Right atrium auricular region (tissue), 2 donors: ENCODE results near the gene CEP104. TPM values are rescaled to one million over a fixed set of nuclear protein-coding genes. Genes with fewer than 3 reads are reported as not detected.

Experiments used
- DNase-seq: peaks from one replicate; pipeline ENCODE4 v3.0.0-alpha.2; 2019; ENCODE audit warnings: low spot score
- H3K27ac ChIP-seq, 2 donors: fragments of 200-600 bp; sonication (generic); 1 replicate in 1 of 2; 2 replicates in 1 of 2; pipeline ENCODE4 v1.5.1; 2016 to 2019
- H3K27me3 ChIP-seq, 2 donors: fragments of 200-600 bp; sonication (generic); one replicate each; pipeline versions ENCODE4 v1.5.1 to v1.6.0; 2017 to 2019
- H3K36me3 ChIP-seq: fragments of 200-600 bp; sonication (generic); one replicate; pipeline ENCODE4 v1.5.1; 2016
- H3K4me1 ChIP-seq, 2 donors: fragments of 200-600 bp; sonication (generic); one replicate each; pipeline versions ENCODE4 v1.5.1 to v1.6.0; 2017 to 2019
- H3K4me3 ChIP-seq, 2 donors: fragments of 200-600 bp; sonication (generic); 1 replicate in 1 of 2; 2 replicates in 1 of 2; pipeline ENCODE4 v1.5.1; 2017 to 2019; ENCODE audit warnings: mild to moderate bottlenecking in 1 of 2, moderate library complexity in 1 of 2
- H3K9me3 ChIP-seq, 2 donors: fragments of 200-600 bp; sonication (generic); one replicate each; pipeline ENCODE4 v1.5.1; 2019
- total RNA-seq, 2 donors: library from RNA; depleted of rRNA; stranded (reverse); fragments of >200 nt; gene quantifications; one replicate each; pipeline ENCODE4 v1.1.0, GENCODE V29; 2016
- TF ChIP-seq, protein P1 (sequence below), 2 donors: fragments of 200-600 bp; sonication (generic); IDR thresholded peaks; one replicate each; pipeline ENCODE4 v1.5.1; 2019; ENCODE audit warnings: antibody characterized with exemption in 2 of 2

CEP104 gene
- total RNA-seq, 2 donors from 2014 or later = 21.7 to 25.9 TPM

DNA sequence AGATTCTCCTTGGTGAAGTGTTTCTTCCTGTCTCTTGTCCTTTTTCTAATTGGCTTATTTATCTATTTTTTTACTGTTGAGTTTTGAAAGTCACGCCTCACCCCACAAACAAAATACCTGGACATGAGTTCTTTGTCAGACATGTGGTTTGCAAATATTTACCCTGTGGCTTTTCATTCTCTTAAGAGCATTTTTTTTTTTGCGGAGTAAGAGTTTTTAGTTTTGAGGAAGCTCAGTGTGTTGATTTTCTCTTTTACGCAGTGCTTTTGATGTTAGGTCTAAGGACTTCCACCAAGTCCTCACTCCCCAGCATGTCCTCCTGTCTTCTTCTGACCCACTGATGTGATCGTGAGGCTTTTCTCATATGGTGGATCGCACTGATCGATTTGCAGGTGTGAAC is 7.9 kb upstream of the CEP104 start:
- Histone ChIP-seq H3K36me3 (peaks cover 12% of the 10 kb centered on the region), H3K9me3 (no peaks in the 10 kb centered on the region), H3K4me1 (no peaks in the 10 kb centered on the region), H3K27ac (no peak overlapping the region), H3K4me3 (no peak overlapping the region), H3K27me3 (no peaks in the 10 kb centered on the region)
- no peak for DNase-seq
- TF ChIP-seq, protein P1, sequence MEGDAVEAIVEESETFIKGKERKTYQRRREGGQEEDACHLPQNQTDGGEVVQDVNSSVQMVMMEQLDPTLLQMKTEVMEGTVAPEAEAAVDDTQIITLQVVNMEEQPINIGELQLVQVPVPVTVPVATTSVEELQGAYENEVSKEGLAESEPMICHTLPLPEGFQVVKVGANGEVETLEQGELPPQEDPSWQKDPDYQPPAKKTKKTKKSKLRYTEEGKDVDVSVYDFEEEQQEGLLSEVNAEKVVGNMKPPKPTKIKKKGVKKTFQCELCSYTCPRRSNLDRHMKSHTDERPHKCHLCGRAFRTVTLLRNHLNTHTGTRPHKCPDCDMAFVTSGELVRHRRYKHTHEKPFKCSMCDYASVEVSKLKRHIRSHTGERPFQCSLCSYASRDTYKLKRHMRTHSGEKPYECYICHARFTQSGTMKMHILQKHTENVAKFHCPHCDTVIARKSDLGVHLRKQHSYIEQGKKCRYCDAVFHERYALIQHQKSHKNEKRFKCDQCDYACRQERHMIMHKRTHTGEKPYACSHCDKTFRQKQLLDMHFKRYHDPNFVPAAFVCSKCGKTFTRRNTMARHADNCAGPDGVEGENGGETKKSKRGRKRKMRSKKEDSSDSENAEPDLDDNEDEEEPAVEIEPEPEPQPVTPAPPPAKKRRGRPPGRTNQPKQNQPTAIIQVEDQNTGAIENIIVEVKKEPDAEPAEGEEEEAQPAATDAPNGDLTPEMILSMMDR (IDR thresholded peaks at IDR 0.05) = no peak

GRCh38 chr1:3863231-3863935 is 6.4 kb upstream of the CEP104 start:
- no peak for DNase-seq
- H3K27ac ChIP-seq = no peak overlapping the region
- no peak overlapping the region for H3K4me3 ChIP-seq
- TF ChIP-seq, protein P1 (IDR thresholded peaks at IDR 0.05) = no peak
- no peaks in the 10 kb centered on the region for H3K9me3 ChIP-seq
- H3K27me3 ChIP-seq = no peaks in the 10 kb centered on the region
- H3K36me3 ChIP-seq = peaks cover 5% of the 10 kb centered on the region
- peaks cover 0 to under 1% of the 10 kb centered on the region in 2 donors for H3K4me1 ChIP-seq

DNA sequence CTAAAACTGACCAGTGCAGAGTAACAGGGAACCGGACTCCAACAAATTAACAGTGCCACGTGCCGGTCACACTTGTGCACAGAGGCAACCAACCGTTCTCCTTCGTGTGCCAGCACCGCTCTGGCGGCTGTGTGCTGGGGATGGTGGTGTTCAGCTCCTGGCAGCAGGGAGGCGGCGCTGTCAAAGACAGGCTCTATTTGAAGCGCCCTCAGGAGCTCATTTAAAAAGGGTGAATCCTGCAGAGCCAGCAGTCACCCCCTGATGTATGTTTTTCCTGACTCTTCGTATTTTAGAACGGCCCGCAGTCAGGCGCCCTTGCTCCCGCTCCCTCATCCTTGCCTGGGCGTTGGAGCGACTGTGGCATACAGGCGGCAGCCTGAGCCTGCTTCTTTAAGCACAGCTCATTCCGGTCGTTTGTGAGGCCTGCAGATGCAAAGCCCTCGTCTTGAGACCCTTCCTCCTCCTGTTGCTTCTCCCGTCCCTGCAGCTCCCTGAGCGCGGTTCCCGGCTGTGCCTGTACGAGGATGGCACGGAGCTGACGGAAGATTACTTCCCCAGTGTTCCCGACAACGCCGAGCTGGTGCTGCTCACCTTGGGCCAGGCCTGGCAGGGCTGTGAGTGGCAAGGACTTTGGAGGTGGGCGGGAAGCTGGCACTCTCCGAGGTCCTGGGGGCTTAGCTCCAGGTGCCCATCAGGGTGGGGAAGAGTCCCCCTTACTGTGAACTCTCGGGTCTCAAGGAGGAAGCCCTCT is 1.4 kb upstream of the CEP104 start:
- DNase-seq = no peak
- Histone ChIP-seq H3K4me1 (peaks cover 0 to 21% of the 10 kb centered on the region in 2 donors), H3K36me3 (no peaks in the 10 kb centered on the region), H3K27me3 (no peaks in the 10 kb centered on the region), H3K27ac (no peak overlapping the region), H3K9me3 (no peaks in the 10 kb centered on the region), H3K4me3 (peak overlapping the region; percentile 72 to 96)
- TF ChIP-seq, protein P1 (IDR thresholded peaks at IDR 0.05) = no peak

- Histone ChIP-seq H3K27me3 (no peaks in the 10 kb centered on the region), H3K4me3 (peak overlapping the region; percentile 72 to 96), H3K27ac (peak overlapping the region; percentile 75 to 83), H3K4me1 (peaks cover 0 to 21% of the 10 kb centered on the region in 2 donors), H3K36me3 (no peaks in the 10 kb centered on the region), H3K9me3 (no peaks in the 10 kb centered on the region)
- no peak for DNase-seq
- TF ChIP-seq, protein P1 (IDR thresholded peaks at IDR 0.05) = no peak
Measured at GRCh38 chr1:3857791-3858129, 749 bp upstream of the CEP104 start.

DNA sequence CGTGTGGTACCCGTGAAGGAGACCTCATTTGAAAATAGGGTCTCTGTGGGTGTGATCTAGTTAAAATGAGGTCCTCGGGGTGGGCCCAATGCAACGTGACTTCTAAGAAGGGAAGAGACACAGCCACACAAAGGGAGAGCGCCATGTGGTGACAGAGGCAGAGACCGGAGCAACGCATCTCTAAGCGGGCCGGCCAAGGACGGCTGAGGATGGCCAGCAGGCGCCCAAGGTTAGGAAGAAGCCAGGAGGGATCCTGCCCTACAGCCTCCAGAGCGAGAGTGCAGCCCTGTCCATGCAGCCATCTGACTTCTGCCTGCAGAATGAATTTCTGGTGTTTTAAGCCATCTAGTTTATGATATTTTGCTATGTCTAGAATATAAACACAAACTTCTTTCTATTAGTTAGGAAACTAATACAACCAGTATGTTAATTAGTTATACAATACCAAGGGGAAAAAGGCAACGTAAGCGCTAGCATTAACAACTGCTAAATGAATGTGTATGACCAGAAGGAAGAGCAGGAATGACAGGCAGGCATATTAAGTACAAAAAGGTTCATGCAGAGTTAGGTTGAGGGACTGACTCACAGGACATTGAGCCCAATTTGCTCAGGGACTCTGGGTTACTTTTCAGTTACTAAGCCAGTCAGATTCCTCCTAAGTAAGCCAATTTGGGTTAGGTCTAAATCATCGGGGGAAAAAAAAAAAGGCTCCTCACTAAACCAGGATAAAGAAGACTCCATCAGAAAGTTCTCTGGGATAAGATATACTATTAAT is 4.1 kb downstream of the CEP104 start:
- H3K27ac ChIP-seq = no peak overlapping the region
- H3K9me3 ChIP-seq = no peaks in the 10 kb centered on the region
- H3K27me3 ChIP-seq = no peaks in the 10 kb centered on the region
- TF ChIP-seq, protein P1 (IDR thresholded peaks at IDR 0.05) = no peak
- no peak for DNase-seq
- H3K4me1 ChIP-seq = peaks cover 0 to 16% of the 10 kb centered on the region in 2 donors
- peaks cover 18% of the 10 kb centered on the region for H3K36me3 ChIP-seq
- no peak overlapping the region for H3K4me3 ChIP-seq
